ENCODE data around the gene PCAT6.
"Not testable (repeated sequence)": the region's sequence is repeated elsewhere in the genome, so short reads cannot be mapped to it uniquely, and the experiment has no call there.

PCAT6 gene

GRCh38 chr1:202815120-202815519 lies 4.4 kb downstream of the PCAT6 start:
- TF ChIP-seq ZFX (IDR thresholded peaks at IDR 0.05) (no peak), CTCF (conservative IDR thresholded peaks at IDR 0.05) (no peak)
- no peak overlapping the region for H3K27ac ChIP-seq

GRCh38 chr1:202818819-202819218 lies 8.1 kb downstream of the PCAT6 start:
- TF ChIP-seq CTCF (conservative IDR thresholded peaks at IDR 0.05) (no peak), ZFX (IDR thresholded peaks at IDR 0.05) (no peak)
- no peak overlapping the region for H3K27ac ChIP-seq

GRCh38 chr1:202821467-202821866 lies 10.7 kb downstream of the PCAT6 start:
- H3K27ac ChIP-seq = no peak overlapping the region
- TF ChIP-seq ZFX (IDR thresholded peaks at IDR 0.05) (no peak), CTCF (conservative IDR thresholded peaks at IDR 0.05) (no peak)

- H3K27ac ChIP-seq = no peak overlapping the region
- no peak for TF ChIP-seq CTCF (conservative IDR thresholded peaks at IDR 0.05)
- TF ChIP-seq ZFX (IDR thresholded peaks at IDR 0.05) = no peak
These were observed 15.0 kb downstream of the PCAT6 start for GRCh38 chr1:202825748-202826147.

GRCh38 chr1:202829223-202829622 lies 18.5 kb downstream of the PCAT6 start:
- not testable (repeated sequence) for H3K27ac ChIP-seq

GRCh38 chr1:202831906-202832305 lies 21.2 kb downstream of the PCAT6 start:
- no peak overlapping the region for H3K27ac ChIP-seq

GRCh38 chr1:202834771-202835547 lies 24.2 kb downstream of the PCAT6 start:
- no peak overlapping the region for H3K27ac ChIP-seq
- TF ChIP-seq ZFX (IDR thresholded peaks at IDR 0.05) = no peak
- TF ChIP-seq CTCF (conservative IDR thresholded peaks at IDR 0.05) = no peak

More at GRCh38 chr1:202831906-202832305, 21.2 kb downstream of the PCAT6 start:
- no peak for TF ChIP-seq CTCF (conservative IDR thresholded peaks at IDR 0.05)
- no peak for TF ChIP-seq ZFX (IDR thresholded peaks at IDR 0.05)

GRCh38 chr1:202835548-202836072 lies 24.9 kb downstream of the PCAT6 start:
- no peak overlapping the region for H3K27ac ChIP-seq
- no peak for TF ChIP-seq ZFX (IDR thresholded peaks at IDR 0.05)
- TF ChIP-seq CTCF (conservative IDR thresholded peaks at IDR 0.05) = no peak

All from C4-2B (cell line).